IPS-18c (cell line): ENCODE results near the gene RGS3.
"Not testable (repeated sequence)": the region's sequence is repeated elsewhere in the genome, so short reads cannot be mapped to it uniquely, and the experiment has no call there.

Source experiments
- H3K4me3 ChIP-seq: 2 replicates; pipeline ENCODE4 v1.7.0; 2013; ENCODE audit warnings: low read depth, mild to moderate bottlenecking, low read length, moderate library complexity; ENCODE audit not compliant: insufficient read depth
- H3K9me3 ChIP-seq: one replicate; pipeline ENCODE4 v1.6.1; 2013; ENCODE audit warnings: mild to moderate bottlenecking, low read length, moderate library complexity; ENCODE audit not compliant: control insufficient read depth, insufficient read depth

The RGS3 gene

GRCh38 chr9:113632776-113633590 lies 169.5 kb downstream of the RGS3 start:
- peaks cover 2% of the 10 kb centered on the region for H3K9me3 ChIP-seq
- H3K4me3 ChIP-seq = no peak overlapping the region

GRCh38 chr9:113633782-113634595 lies 170.5 kb downstream of the RGS3 start:
- H3K9me3 ChIP-seq = peaks cover 2% of the 10 kb centered on the region
- no peak overlapping the region for H3K4me3 ChIP-seq

- no peak overlapping the region for H3K4me3 ChIP-seq
- peaks cover 2% of the 10 kb centered on the region for H3K9me3 ChIP-seq
Observed at GRCh38 chr9:113634596-113635515, 171.3 kb downstream of the RGS3 start.

- Histone ChIP-seq H3K4me3 (no peak overlapping the region; the same call in 1 of the 2 replicates), H3K9me3 (peaks cover under 1% of the 10 kb centered on the region)
Observed at GRCh38 chr9:113635586-113635985, 172.1 kb downstream of the RGS3 start.

GRCh38 chr9:113636165-113636564 lies 172.6 kb downstream of the RGS3 start:
- no peaks in the 10 kb centered on the region for H3K9me3 ChIP-seq
- no peak overlapping the region for H3K4me3 ChIP-seq

- no peaks in the 10 kb centered on the region for H3K9me3 ChIP-seq
- H3K4me3 ChIP-seq = no peak overlapping the region
Observed at GRCh38 chr9:113636693-113637092, 173.2 kb downstream of the RGS3 start.

GRCh38 chr9:113638490-113638889 lies 175.0 kb downstream of the RGS3 start:
- Histone ChIP-seq H3K4me3 (no peak overlapping the region), H3K9me3 (no peaks in the 10 kb centered on the region)

- H3K9me3 ChIP-seq = no peaks in the 10 kb centered on the region
- no peak overlapping the region for H3K4me3 ChIP-seq
Observed at GRCh38 chr9:113638897-113639296, 175.4 kb downstream of the RGS3 start.

- not testable (repeated sequence) for H3K4me3 ChIP-seq, H3K9me3 ChIP-seq
Observed at GRCh38 chr9:113639411-113639970, 176.0 kb downstream of the RGS3 start.

- Histone ChIP-seq H3K4me3 (no peak overlapping the region), H3K9me3 (no peaks in the 10 kb centered on the region)
Observed at GRCh38 chr9:113640418-113640817, 176.9 kb downstream of the RGS3 start.

GRCh38 chr9:113641100-113641885 lies 177.8 kb downstream of the RGS3 start:
- Histone ChIP-seq H3K9me3 (no peaks in the 10 kb centered on the region), H3K4me3 (no peak overlapping the region)

GRCh38 chr9:113644321-113644720 lies 180.8 kb downstream of the RGS3 start:
- H3K9me3 ChIP-seq = peaks cover 3% of the 10 kb centered on the region
- no peak overlapping the region for H3K4me3 ChIP-seq

- H3K9me3 ChIP-seq = peaks cover 3% of the 10 kb centered on the region
- H3K4me3 ChIP-seq = no peak overlapping the region
Observed at GRCh38 chr9:113645227-113645977, 181.9 kb downstream of the RGS3 start.

- Histone ChIP-seq H3K4me3 (no peak overlapping the region), H3K9me3 (peaks cover 3% of the 10 kb centered on the region)
Observed at GRCh38 chr9:113645978-113646253, 182.4 kb downstream of the RGS3 start.

- no peak overlapping the region for H3K4me3 ChIP-seq
- H3K9me3 ChIP-seq = peaks cover 3% of the 10 kb centered on the region
Observed at GRCh38 chr9:113646491-113646890, 183.0 kb downstream of the RGS3 start.
